CD4-positive, CD25-positive, alpha-beta regulatory T cell (primary cell): ENCODE results near the gene SBNO2. TPM values are rescaled to one million over a fixed set of nuclear protein-coding genes. Genes with fewer than 3 reads are reported as not detected.

ENCODE experiments used
- ATAC-seq, 2 donors: fragments of 150-1000 bp; cut with Tn5 transposase; one replicate each; pipeline ENCODE4 v1.10.0; 2021; ENCODE audit warnings: low read depth in 2 of 2, moderate number of reproducible peaks in 2 of 2, moderate library complexity in 1 of 2
- DNase-seq, 3 donors: peaks; one replicate each; pipeline versions ENCODE4 v3.0.0 to v3.0.0-alpha.2; 2012 to 2022; ENCODE audit warnings: mixed read lengths in 1 of 3
- H3K27ac ChIP-seq: one replicate; pipeline ENCODE4 v1.7.0; 2013; ENCODE audit warnings: mild to moderate bottlenecking, low read length; ENCODE audit not compliant: insufficient read depth, poor library complexity, severe bottlenecking
- H3K27me3 ChIP-seq: one replicate; pipeline ENCODE4 v1.7.0; 2013; ENCODE audit warnings: low read length; ENCODE audit not compliant: control insufficient read depth, insufficient read depth
- H3K36me3 ChIP-seq: one replicate; pipeline ENCODE4 v1.7.0; 2013; ENCODE audit warnings: mild to moderate bottlenecking, low read length, moderate library complexity; ENCODE audit not compliant: control insufficient read depth, insufficient read depth
- H3K4me1 ChIP-seq: 2 replicates; pipeline ENCODE4 v1.7.0; 2013; ENCODE audit warnings: mild to moderate bottlenecking, low read length; ENCODE audit not compliant: insufficient read depth, control insufficient read depth, poor library complexity, severe bottlenecking
- H3K4me3 ChIP-seq: one replicate; pipeline ENCODE4 v1.7.0; 2013; ENCODE audit warnings: low read depth, mild to moderate bottlenecking, low read length, moderate library complexity
- H3K9me3 ChIP-seq, 2 experiments: 1 replicate in 1 of 2; 2 replicates in 1 of 2; pipeline ENCODE4 v1.7.0; 2013; ENCODE audit warnings: low read length in 2 of 2, mild to moderate bottlenecking in 1 of 2, moderate library complexity in 1 of 2; ENCODE audit not compliant: control insufficient read depth in 2 of 2
- H3K27ac Mint-ChIP-seq, 3 donors: one replicate each; pipeline ENCODE4 v1.8.0; 2020 to 2022; ENCODE audit warnings: mild to moderate bottlenecking in 3 of 3, mixed read lengths in 3 of 3, moderate library complexity in 2 of 3
- H3K27me3 Mint-ChIP-seq: one replicate; pipeline ENCODE4 v1.8.0; 2022; ENCODE audit warnings: mild to moderate bottlenecking, mixed read lengths
- H3K36me3 Mint-ChIP-seq: one replicate; pipeline ENCODE4 v1.8.0; 2020; ENCODE audit warnings: mixed read lengths
- H3K4me1 Mint-ChIP-seq, 4 donors: one replicate each; pipeline ENCODE4 v1.8.0; 2020 to 2022; ENCODE audit warnings: mixed read lengths in 4 of 4, mild to moderate bottlenecking in 1 of 4
- H3K4me3 Mint-ChIP-seq, 4 donors: one replicate each; pipeline ENCODE4 v1.8.0; 2020 to 2022; ENCODE audit warnings: mild to moderate bottlenecking in 4 of 4, mixed read lengths in 4 of 4, moderate library complexity in 3 of 4
- H3K9me3 Mint-ChIP-seq, 7 donors: one replicate each; pipeline ENCODE4 v1.8.0; 2020 to 2022; ENCODE audit warnings: mixed read lengths in 7 of 7, mild to moderate bottlenecking in 3 of 7, moderate library complexity in 2 of 7
- polyA plus RNA-seq, 4 donors: library from polyadenylated mRNA; unstranded; fragments of 300-500 nt; fragmentation: Illumina TruSeq; gene quantifications; one replicate each; pipeline ENCODE4 v1.2.3, GENCODE V29; 2021
- total RNA-seq: library from RNA; stranded (reverse); gene quantifications from one replicate; pipeline ENCODE4 v1.2.3, GENCODE V29; 2022

The SBNO2 gene
- total and polyA plus RNA-seq, 5 donors from 2014 or later, result 2.0 to 139 (median 2.7) TPM

DNA sequence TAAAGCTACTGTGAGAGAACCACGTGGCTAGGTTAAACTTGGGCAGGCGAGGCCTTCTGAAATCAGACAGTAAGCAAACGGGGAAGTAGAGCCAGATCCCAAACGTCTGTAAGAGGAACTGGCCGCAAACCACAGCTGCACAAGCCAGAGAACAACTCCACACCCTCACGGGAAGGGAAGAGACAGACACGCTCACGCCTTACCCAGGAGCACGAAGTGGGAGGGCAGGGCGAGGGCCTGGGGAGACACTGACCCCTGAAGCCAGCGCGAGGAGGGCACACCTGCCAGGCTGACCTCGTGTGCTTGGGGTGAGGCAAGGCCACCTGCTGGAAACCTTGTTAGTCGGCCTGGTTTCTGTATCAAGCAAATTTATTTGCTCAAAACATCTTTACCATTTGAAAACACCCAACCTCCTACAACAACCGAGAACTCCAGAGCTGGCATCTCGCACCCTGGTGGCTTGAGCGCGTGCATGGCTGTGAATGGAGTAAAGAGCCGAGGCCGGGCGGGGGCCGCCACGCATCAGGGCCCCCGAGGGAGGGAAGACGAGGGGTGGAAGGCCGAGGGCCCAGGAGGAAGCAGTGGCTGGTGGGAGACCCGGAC is 86.2 kb downstream of the SBNO2 start:
- no peaks in the 10 kb centered on the region for H3K27me3 Mint-ChIP-seq
- peak; percentile 29 to 42 for ATAC-seq
- H3K4me1 ChIP-seq, result peaks cover 53% of the 10 kb centered on the region
- H3K27me3 ChIP-seq, result no peaks in the 10 kb centered on the region
- peak in 2 of 3 donors; percentile 58 to 76 for DNase-seq
- H3K27ac ChIP-seq, result peak overlapping the region; percentile 76
- no peak overlapping the region for H3K4me3 ChIP-seq
- peak overlapping the region; percentile 88 to 90 (median 89) for H3K27ac Mint-ChIP-seq
- peaks cover 42% of the 10 kb centered on the region for H3K36me3 ChIP-seq
- H3K4me1 Mint-ChIP-seq, result peaks cover 4 to 49% (median 14%) of the 10 kb centered on the region in 4 donors
- peak overlapping the region; percentile 57 to 92 (median 80) for H3K4me3 Mint-ChIP-seq
- peaks cover 0 to 6% (median 0%) of the 10 kb centered on the region in 7 donors for H3K9me3 Mint-ChIP-seq
- H3K36me3 Mint-ChIP-seq, result peaks cover 19% of the 10 kb centered on the region
- H3K9me3 ChIP-seq, result no peaks in the 10 kb centered on the region

DNA sequence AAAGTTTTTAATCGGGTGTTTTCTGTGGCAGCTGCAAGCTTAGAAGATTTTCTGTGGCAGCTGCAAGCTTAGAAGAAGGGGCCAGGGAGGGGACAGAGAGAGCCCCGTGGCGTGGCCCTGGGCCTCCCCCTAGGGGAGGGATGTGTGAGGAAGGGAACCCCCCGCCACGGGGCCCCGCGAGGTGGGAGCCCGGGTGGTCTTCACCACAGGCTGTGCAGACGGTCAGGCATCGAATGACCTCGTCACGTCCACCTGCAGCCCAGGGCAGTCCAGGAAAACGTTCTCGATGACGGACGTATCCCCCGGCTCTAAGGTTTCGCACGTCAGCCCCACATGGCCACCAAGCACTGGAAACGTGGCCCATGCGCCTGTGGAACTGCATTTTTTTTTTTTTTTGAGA is 87.5 kb downstream of the SBNO2 start:
- Mint-ChIP-seq H3K27ac (peak overlapping the region in 1 of 3 donors; percentile 63), H3K4me1 (peaks cover 4 to 56% (median 16%) of the 10 kb centered on the region in 4 donors), H3K27me3 (no peaks in the 10 kb centered on the region), H3K9me3 (peaks cover 0 to 6% (median 0%) of the 10 kb centered on the region in 7 donors), H3K4me3 (peak overlapping the region in 1 of 4 donors; percentile 47), H3K36me3 (peaks cover 19% of the 10 kb centered on the region)
- peaks cover 60% of the 10 kb centered on the region for H3K4me1 ChIP-seq
- no peak for DNase-seq
- no peaks in the 10 kb centered on the region for H3K9me3 ChIP-seq
- no peak overlapping the region for H3K4me3 ChIP-seq
- no peaks in the 10 kb centered on the region for H3K27me3 ChIP-seq
- peak overlapping the region; percentile 76 for H3K27ac ChIP-seq
- no peak for ATAC-seq
- H3K36me3 ChIP-seq, result peaks cover 51% of the 10 kb centered on the region

DNA sequence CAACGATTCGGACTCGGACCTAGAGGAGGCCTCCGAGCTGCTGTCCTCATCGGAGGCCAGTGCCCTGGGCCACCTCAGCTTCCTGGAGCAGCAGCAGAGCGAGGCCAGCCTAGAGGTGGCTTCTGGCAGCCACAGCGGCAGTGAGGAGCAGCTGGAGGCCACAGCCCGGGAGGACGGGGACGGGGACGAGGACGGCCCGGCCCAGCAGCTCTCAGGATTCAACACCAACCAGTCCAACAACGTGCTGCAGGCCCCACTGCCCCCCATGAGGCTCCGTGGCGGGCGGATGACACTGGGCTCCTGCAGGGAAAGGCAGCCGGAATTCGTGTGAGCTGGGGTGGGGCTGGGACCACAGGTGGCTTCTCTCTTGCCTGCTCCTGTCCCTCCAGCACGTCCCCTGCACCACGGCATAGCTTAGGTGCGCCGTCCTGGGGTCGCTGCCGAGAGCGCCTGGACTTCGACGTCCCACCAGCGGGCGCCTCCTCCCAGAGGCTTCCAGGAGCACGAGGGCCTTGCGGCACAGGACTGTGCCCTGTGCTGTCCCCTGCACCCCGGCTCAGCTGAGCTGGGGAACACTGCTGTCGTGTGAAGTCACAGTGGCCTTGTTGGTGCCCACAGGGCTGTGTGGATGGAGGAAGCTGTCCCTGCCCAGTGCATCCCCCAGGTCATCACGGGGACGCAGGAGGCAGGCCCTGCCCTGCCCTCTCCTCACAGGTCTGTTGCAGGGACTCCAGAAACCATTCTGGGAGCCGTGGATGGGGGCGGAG is 88.2 kb downstream of the SBNO2 start:
- no peak overlapping the region for H3K4me3 ChIP-seq
- Mint-ChIP-seq H3K4me1 (peaks cover 4 to 58% (median 16%) of the 10 kb centered on the region in 4 donors), H3K9me3 (peaks cover 0 to 7% (median 0%) of the 10 kb centered on the region in 7 donors), H3K36me3 (peaks cover 19% of the 10 kb centered on the region), H3K4me3 (peak overlapping the region in 2 of 4 donors; percentile 47 to 84), H3K27me3 (no peaks in the 10 kb centered on the region), H3K27ac (peak overlapping the region in 1 of 3 donors; percentile 63)
- peaks cover 58% of the 10 kb centered on the region for H3K36me3 ChIP-seq
- ATAC-seq (no peak), DNase-seq (no peak)
- H3K4me1 ChIP-seq, result peaks cover 67% of the 10 kb centered on the region
- peak overlapping the region; percentile 76 for H3K27ac ChIP-seq
- H3K9me3 ChIP-seq, result no peaks in the 10 kb centered on the region
- H3K27me3 ChIP-seq, result no peaks in the 10 kb centered on the region

DNA sequence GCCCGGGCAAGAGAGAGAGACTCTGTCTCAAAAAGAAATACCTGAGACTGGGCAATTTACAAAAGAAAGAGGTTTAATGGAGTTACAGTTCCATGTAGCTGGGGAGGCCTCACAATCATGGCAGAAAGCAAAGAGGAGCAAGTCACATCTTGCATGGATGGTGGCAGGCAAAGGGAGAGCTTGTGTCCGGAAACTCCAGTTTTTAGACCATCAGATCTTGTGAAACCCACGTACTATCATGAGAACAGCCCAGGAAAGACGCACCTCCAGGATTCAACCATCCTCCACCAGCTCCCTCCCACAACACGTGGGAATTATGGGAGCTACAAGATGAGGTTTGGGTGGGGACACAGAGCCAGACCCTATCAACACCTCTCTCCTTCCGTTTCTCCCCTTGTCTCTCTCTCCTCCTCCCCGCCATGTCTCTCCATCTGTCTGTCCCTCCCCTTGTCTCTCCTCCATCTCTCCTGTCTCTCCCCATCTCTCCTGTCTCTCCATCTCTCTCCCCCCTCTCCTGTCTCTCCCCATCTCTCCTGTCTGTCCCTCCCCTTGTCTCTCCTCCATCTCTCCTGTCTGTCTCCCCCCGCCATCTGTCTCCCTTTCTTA is 88.9 kb downstream of the SBNO2 start:
- peaks cover 19% of the 10 kb centered on the region for H3K36me3 Mint-ChIP-seq
- peak overlapping the region in 1 of 3 donors; percentile 85 for H3K27ac Mint-ChIP-seq
- peaks cover 64% of the 10 kb centered on the region for H3K36me3 ChIP-seq
- H3K4me1 Mint-ChIP-seq, result peaks cover 4 to 59% (median 16%) of the 10 kb centered on the region in 4 donors
- H3K4me1 ChIP-seq, result peaks cover 70% of the 10 kb centered on the region
- H3K4me3 Mint-ChIP-seq, result peak overlapping the region in 2 of 4 donors; percentile 11 to 84
- peaks cover 0 to 7% (median 0%) of the 10 kb centered on the region in 7 donors for H3K9me3 Mint-ChIP-seq
- no peaks in the 10 kb centered on the region for H3K27me3 ChIP-seq
- ATAC-seq, result no peak
- no peak for DNase-seq
- no peak overlapping the region for H3K4me3 ChIP-seq
- no peaks in the 10 kb centered on the region for H3K9me3 ChIP-seq
- H3K27me3 Mint-ChIP-seq, result no peaks in the 10 kb centered on the region
- no peak overlapping the region for H3K27ac ChIP-seq

DNA sequence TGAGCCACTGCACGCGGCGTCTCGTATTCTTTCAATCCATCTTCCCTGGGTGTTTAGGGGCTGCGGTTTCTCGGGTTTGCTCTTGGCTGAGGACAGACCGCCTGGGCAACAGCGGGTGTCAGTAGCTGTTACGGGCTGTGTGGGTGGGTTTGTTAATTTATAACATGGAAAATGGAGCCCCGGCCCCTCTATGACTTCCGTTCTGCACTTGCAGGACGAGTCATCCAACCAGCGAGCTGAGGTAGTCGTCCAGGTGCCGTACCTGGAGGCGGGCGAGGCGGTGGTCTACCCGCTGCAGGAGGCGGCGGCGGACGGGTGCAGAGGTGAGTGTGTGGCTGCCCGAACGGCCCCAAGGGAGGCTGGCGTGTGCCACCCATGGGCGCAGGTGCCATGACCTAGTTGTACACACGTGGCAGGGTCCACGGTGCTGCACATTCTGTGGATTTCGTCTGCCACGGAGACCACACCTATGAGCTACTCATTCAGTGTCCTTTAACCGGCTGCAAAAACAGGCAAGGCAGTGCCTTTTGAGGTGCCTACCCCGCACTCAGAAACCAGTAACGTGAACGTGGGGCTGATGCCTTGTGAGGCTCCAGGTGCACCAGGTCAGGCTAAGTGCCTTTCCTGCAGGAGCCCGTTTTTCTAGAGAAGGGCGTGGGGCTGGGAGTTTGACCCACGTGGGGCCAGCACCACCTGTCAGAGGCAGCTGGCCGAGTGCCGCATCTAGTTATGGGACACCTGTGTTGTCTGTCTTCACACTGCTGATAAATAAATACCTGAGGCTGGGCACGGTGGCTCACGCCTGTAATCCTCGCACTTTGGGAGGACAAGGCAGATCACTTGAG is 89.8 kb downstream of the SBNO2 start:
- H3K4me1 Mint-ChIP-seq, result peaks cover 4 to 61% (median 16%) of the 10 kb centered on the region in 4 donors
- H3K27ac Mint-ChIP-seq, result peak overlapping the region in 1 of 3 donors; percentile 66
- Histone ChIP-seq H3K27ac (peak overlapping the region; percentile 38), H3K27me3 (no peaks in the 10 kb centered on the region), H3K4me3 (no peak overlapping the region), H3K36me3 (peaks cover 73% of the 10 kb centered on the region), H3K4me1 (peaks cover 72% of the 10 kb centered on the region), H3K9me3 (no peaks in the 10 kb centered on the region)
- DNase-seq (no peak), ATAC-seq (no peak)
- no peaks in the 10 kb centered on the region for H3K27me3 Mint-ChIP-seq
- peaks cover 19% of the 10 kb centered on the region for H3K36me3 Mint-ChIP-seq
- peak overlapping the region; percentile 27 to 84 (median 28) for H3K4me3 Mint-ChIP-seq
- peaks cover 0 to 7% (median 0%) of the 10 kb centered on the region in 7 donors for H3K9me3 Mint-ChIP-seq

DNA sequence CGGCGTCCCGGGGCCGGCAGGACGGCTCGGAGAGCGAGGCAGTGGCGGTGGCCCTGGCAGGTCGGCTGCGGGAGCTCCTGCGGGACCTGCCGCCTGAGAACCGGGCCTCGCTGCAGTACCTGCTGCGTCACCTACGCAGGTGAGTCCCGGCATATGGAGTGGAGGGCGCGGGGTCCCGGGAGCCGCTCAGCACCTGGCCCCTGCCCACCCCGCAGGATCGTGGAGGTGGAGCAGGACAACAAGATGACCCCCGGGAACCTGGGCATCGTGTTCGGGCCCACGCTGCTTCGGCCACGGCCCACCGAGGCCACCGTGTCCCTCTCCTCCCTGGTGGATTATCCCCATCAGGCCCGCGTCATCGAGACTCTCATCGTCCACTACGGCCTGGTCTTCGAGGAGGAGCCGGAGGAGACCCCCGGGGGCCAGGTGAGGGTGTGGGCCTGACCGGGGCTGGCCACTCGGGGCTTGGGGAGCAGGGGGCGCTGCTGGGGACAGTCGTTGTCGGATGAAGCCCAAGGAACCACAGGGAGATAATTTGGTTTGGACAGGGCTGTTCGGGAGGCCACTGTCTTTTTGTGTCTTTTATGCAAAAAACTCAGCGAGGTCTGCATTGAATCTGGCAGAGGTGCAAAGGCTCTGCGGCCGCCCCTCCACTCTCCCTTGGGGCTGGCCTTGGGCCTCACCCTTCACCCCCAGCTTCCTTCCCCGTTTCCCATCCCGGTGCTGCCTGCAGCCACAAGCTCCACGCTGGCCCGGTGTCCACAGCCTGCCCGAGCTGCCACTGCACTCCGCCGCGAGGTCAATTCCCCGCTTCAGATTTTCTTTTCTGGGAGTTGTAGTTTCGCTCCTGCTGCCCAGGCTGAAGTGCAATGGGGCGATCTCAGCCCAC is 90.9 kb downstream of the SBNO2 start:
- H3K4me3 Mint-ChIP-seq, result peak overlapping the region; percentile 22 to 60 (median 31)
- ATAC-seq (no peak), DNase-seq (no peak)
- no peaks in the 10 kb centered on the region for H3K27me3 Mint-ChIP-seq
- H3K27ac Mint-ChIP-seq, result peak overlapping the region in 1 of 3 donors; percentile 9
- H3K4me1 Mint-ChIP-seq, result peaks cover 4 to 55% (median 13%) of the 10 kb centered on the region in 4 donors
- H3K36me3 Mint-ChIP-seq, result peaks cover 19% of the 10 kb centered on the region
- Histone ChIP-seq H3K36me3 (peaks cover 76% of the 10 kb centered on the region), H3K27ac (peak overlapping the region; percentile 69), H3K4me1 (peaks cover 70% of the 10 kb centered on the region), H3K27me3 (no peaks in the 10 kb centered on the region), H3K4me3 (no peak overlapping the region), H3K9me3 (no peaks in the 10 kb centered on the region)
- peaks cover 0 to 6% (median 0%) of the 10 kb centered on the region in 7 donors for H3K9me3 Mint-ChIP-seq
